Stomach (tissue), 19 donors: ENCODE data around the gene RNASE9. TPM values are rescaled to one million over a fixed set of nuclear protein-coding genes. Genes with fewer than 3 reads are reported as not detected.

Experiments
- DNase-seq, 2 donors: peaks; one replicate each; pipeline versions ENCODE4 v3.0.0 to v3.0.0-alpha.2; 2013 to 2019
- H3K27ac ChIP-seq, 5 donors: fragments of 200-600 bp in 4 of 5; sonication (generic) in 4 of 5; one replicate each; pipeline ENCODE4 v1.5.1; 2013 to 2019; ENCODE audit warnings: mild to moderate bottlenecking in 1 of 5, moderate library complexity in 1 of 5
- H3K27me3 ChIP-seq, 3 donors: fragments of 200-600 bp; sonication (generic); one replicate each; pipeline ENCODE4 v1.5.1; 2017 to 2019; ENCODE audit warnings: mixed run types in 1 of 3
- H3K36me3 ChIP-seq, 4 donors: fragments of 200-600 bp; sonication (generic); 1 replicate in 3 of 4; 2 replicates in 1 of 4; pipeline ENCODE4 v1.5.1; 2016 to 2019
- H3K4me1 ChIP-seq, 4 donors: fragments of 200-600 bp; sonication (generic); one replicate each; pipeline ENCODE4 v1.5.1; 2016 to 2019
- H3K4me3 ChIP-seq, 4 donors: fragments of 200-600 bp; sonication (generic) in 3 of 4; one replicate each; pipeline ENCODE4 v1.5.1; 2016 to 2019; ENCODE audit warnings: mild to moderate bottlenecking in 1 of 4
- H3K9me3 ChIP-seq, 4 donors: fragments of 200-600 bp; sonication (generic); one replicate each; pipeline ENCODE4 v1.5.1; 2016 to 2019
- CTCF ChIP-seq, 7 experiments: fragments of 450-650 bp in 4 of 7; fragments of 200-600 bp in 3 of 7; sonication (generic) in 3 of 7; IDR thresholded peaks; one replicate each; pipeline ENCODE4 v1.5.1; 2016 to 2019; ENCODE audit warnings: antibody characterized with exemption in 7 of 7, control low read depth in 2 of 7, mild to moderate bottlenecking in 1 of 7
- EP300 ChIP-seq: sonication (generic); formaldehyde crosslinking; IDR thresholded peaks from one replicate; pipeline ENCODE4 v1.6.1; 2017; ENCODE audit warnings: antibody characterized with exemption
- POLR2A ChIP-seq, 4 donors: fragments of 450-650 bp; IDR thresholded peaks; one replicate each; pipeline ENCODE4 v1.6.1; 2016; ENCODE audit warnings: antibody characterized with exemption in 4 of 4, control low read depth in 2 of 4, mild to moderate bottlenecking in 1 of 4, moderate library complexity in 1 of 4
- POLR2AphosphoS5 ChIP-seq, 3 donors: sonication (generic); formaldehyde crosslinking; IDR thresholded peaks; one replicate each; pipeline ENCODE4 v1.6.1; 2016; ENCODE audit warnings: antibody characterized with exemption in 3 of 3
- WGBS, 5 donors: extraction: QIAGEN DNeasy Blood & Tissue Kit in 3 of 5; methylation state at CpG; one replicate each; pipeline versions ENCODE4 v1.1.5 to v1.1.7; 2013 to 2018; 5-methylcytosine and 5-hydroxymethylcytosine counted together
- intact Hi-C: fragments of 100-400 bp; cut with DNase I; formaldehyde crosslinking; loops from one replicate; pipeline ENCODE4 v1.15.1; 2023; ENCODE audit warnings: low total_unique reads
- long read RNA-seq, 10 donors: transcript quantifications; one replicate each; lab custom pipeline, GENCODE V29; 2026
- polyA plus RNA-seq, 3 donors: library from polyadenylated mRNA; stranded (reverse); fragments of 200-250 nt; gene quantifications; one replicate each; pipeline ENCODE4 v1.2.3, GENCODE V29; 2013
- total RNA-seq, 5 donors: library from RNA; depleted of rRNA; stranded (reverse); fragments of >200 nt; gene quantifications; one replicate each; pipeline versions ENCODE4 v1.1.0 to v1.2.3, GENCODE V29; 2014 to 2016
- donor health status: healthy with polysubstance abuse.
- donor health status: Bipolar disorder and iron deficiency.
- donor health status: healthy.

Gene RNASE9
- total RNA-seq = not detected
- not detected for polyA plus RNA-seq
- long read RNA-seq, donor 1 = 0 reads
- long read RNA-seq, donor 2 = 0 reads
- long read RNA-seq, donor 3 = 0 reads
- long read RNA-seq, donor 4 = 0 reads
- long read RNA-seq, donor 5 = 0 reads
- long read RNA-seq, donor 6 = 0 reads
- long read RNA-seq, donor 7 = 0 reads
- long read RNA-seq, donor 8 = 0 reads
- long read RNA-seq, donor 9 = 0 reads
- long read RNA-seq, donor 10 = 0 reads

GRCh38 chr14:20560961-20561360 lies at the start of gene RNASE9:
Gene RNASE9 (minus strand): TSS chr14:20561047.
- Histone ChIP-seq H3K4me1 (no peaks in the 10 kb centered on the region), H3K36me3 (no peaks in the 10 kb centered on the region), H3K9me3 (no peaks in the 10 kb centered on the region), H3K27me3 (no peaks in the 10 kb centered on the region), H3K27ac (no peak within 1 kb of the TSS), H3K4me3 (no peak within 1 kb of the TSS)
- WGBS, 5 donors = 87 to 95% (median 94%) methylated on average over 3 of the region's 3 CpGs
- DNase-seq = no peak
- intact Hi-C loops = no loop called here
- TF ChIP-seq EP300 (no peak), CTCF (IDR thresholded peaks at IDR 0.05) (no peak), POLR2A (IDR thresholded peaks at IDR 0.05) (no peak), POLR2AphosphoS5 (IDR thresholded peaks at IDR 0.05) (no peak)

GRCh38 chr14:20610002-20610765 lies 49.3 kb upstream of the RNASE9 start:
- no peak for TF ChIP-seq CTCF (IDR thresholded peaks at IDR 0.05)
- TF ChIP-seq POLR2AphosphoS5 (IDR thresholded peaks at IDR 0.05) = peak in 1 of 3 donors; percentile 40
- Histone ChIP-seq H3K36me3 (no peaks in the 10 kb centered on the region), H3K9me3 (no peaks in the 10 kb centered on the region), H3K4me3 (peak overlapping the region; percentile 87 to 94 (median 91)), H3K27ac (peak overlapping the region; percentile 8 to 89 (median 70)), H3K4me1 (peaks cover 9 to 57% (median 43%) of the 10 kb centered on the region in 4 donors), H3K27me3 (no peaks in the 10 kb centered on the region)
- intact Hi-C loops = no loop called here
- 4 to 6% (median 5%) methylated on average over 27 of the region's 27 CpGs for WGBS, 5 donors
- peak; percentile 84 to 89 for DNase-seq

DNA sequence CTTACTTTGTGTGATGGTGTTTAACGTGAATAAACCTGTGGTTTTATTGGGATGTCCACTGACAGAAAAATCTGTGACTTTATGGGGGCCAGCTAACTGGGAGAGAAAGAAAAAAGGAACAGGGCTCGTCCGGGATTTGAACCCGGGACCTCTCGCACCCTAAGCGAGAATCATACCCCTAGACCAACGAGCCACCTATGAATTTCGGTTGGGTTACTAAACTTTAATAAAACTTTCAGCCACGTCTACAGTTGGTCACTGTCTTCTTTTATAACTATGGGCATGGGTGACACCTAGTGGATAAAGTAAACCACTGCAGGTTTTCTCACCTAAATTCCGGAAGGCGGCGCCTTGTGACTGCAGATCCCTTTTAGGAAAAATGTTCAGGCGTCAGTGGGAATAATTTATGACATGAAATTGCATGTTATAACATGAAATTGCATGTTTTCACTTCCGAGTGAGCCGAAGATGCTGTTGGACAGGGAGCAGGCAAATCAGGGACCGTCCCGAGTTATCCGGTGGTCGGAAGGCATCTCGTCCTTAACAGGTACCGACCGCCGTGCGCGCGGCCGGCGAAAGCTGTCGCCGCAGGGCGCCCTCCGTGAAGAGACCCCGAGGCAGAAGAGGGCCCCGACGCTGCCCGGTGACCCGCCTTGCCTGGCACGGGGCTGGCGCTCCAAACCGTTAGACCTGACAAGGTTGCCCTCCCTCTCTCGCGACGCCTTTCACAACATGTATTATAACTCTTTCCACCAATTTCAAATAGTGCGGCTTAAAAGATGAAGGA lies 48.6 kb upstream of the RNASE9 start:
- TF ChIP-seq POLR2AphosphoS5 (IDR thresholded peaks at IDR 0.05) (peak in 2 of 3 donors; percentile 8 to 17), CTCF (IDR thresholded peaks at IDR 0.05) (peak in 5 of 7 experiments; percentile 74 to 98 (median 91)), EP300 (no peak), POLR2A (IDR thresholded peaks at IDR 0.05) (no peak)
- H3K27ac ChIP-seq = peak overlapping the region; percentile 67 to 89 (median 80)
- H3K36me3 ChIP-seq = no peaks in the 10 kb centered on the region
- peak; percentile 76 to 93 for DNase-seq
- no peaks in the 10 kb centered on the region for H3K9me3 ChIP-seq
- peak overlapping the region; percentile 87 to 94 (median 91) for H3K4me3 ChIP-seq
- WGBS, 5 donors = 0 to 1% (median 1%) methylated on average over 40 to 44 of the region's 44 CpGs
- intact Hi-C loops = loop anchor here (5.0 to 10.0 kb wide), 2 partner anchors 75 to 282 kb away; no protein-coding TSS in a partner anchor
- no peaks in the 10 kb centered on the region for H3K27me3 ChIP-seq
- H3K4me1 ChIP-seq = peaks cover 9 to 51% (median 37%) of the 10 kb centered on the region in 4 donors
